ENCODE measurements around the gene CASS4.

DNA sequence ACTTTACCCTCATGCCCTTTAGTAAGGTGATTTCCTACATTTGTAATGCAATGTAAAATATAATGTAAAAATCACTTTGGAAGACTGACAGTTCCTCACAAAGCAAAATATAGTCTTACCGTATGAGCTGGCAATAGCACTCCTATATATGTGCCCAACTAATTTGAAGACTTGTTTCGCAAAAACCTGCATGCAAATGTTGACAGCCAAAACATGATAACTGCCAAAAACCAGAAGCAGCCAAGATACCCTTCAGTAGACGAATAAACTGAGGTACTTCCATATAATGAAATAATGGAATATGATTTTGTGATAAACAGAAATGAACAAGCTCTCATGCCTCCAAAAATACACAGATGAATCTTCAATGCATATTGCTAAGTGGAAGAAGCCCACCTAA, 33.7 kb upstream of the CASS4 start:
- TF ChIP-seq POLR2AphosphoS5 (IDR thresholded peaks at IDR 0.05; ENCODE audit: low read depth, low read length) = no peak
- TF ChIP-seq, protein P1, sequence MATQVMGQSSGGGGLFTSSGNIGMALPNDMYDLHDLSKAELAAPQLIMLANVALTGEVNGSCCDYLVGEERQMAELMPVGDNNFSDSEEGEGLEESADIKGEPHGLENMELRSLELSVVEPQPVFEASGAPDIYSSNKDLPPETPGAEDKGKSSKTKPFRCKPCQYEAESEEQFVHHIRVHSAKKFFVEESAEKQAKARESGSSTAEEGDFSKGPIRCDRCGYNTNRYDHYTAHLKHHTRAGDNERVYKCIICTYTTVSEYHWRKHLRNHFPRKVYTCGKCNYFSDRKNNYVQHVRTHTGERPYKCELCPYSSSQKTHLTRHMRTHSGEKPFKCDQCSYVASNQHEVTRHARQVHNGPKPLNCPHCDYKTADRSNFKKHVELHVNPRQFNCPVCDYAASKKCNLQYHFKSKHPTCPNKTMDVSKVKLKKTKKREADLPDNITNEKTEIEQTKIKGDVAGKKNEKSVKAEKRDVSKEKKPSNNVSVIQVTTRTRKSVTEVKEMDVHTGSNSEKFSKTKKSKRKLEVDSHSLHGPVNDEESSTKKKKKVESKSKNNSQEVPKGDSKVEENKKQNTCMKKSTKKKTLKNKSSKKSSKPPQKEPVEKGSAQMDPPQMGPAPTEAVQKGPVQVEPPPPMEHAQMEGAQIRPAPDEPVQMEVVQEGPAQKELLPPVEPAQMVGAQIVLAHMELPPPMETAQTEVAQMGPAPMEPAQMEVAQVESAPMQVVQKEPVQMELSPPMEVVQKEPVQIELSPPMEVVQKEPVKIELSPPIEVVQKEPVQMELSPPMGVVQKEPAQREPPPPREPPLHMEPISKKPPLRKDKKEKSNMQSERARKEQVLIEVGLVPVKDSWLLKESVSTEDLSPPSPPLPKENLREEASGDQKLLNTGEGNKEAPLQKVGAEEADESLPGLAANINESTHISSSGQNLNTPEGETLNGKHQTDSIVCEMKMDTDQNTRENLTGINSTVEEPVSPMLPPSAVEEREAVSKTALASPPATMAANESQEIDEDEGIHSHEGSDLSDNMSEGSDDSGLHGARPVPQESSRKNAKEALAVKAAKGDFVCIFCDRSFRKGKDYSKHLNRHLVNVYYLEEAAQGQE (IDR thresholded peaks at IDR 0.05; ENCODE audit: insufficient read depth in 1 of 2, low read depth in 2 of 2, low read length in 1 of 2) = no peak
- TF ChIP-seq, protein P2, sequence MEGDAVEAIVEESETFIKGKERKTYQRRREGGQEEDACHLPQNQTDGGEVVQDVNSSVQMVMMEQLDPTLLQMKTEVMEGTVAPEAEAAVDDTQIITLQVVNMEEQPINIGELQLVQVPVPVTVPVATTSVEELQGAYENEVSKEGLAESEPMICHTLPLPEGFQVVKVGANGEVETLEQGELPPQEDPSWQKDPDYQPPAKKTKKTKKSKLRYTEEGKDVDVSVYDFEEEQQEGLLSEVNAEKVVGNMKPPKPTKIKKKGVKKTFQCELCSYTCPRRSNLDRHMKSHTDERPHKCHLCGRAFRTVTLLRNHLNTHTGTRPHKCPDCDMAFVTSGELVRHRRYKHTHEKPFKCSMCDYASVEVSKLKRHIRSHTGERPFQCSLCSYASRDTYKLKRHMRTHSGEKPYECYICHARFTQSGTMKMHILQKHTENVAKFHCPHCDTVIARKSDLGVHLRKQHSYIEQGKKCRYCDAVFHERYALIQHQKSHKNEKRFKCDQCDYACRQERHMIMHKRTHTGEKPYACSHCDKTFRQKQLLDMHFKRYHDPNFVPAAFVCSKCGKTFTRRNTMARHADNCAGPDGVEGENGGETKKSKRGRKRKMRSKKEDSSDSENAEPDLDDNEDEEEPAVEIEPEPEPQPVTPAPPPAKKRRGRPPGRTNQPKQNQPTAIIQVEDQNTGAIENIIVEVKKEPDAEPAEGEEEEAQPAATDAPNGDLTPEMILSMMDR (IDR thresholded peaks at IDR 0.05) = no peak
- no peak for TF ChIP-seq SIN3A (IDR thresholded peaks at IDR 0.05; ENCODE audit: borderline replicate concordance, insufficient read depth, low read depth, low read length)
- no peak for TF ChIP-seq TCF7L2 (IDR thresholded peaks at IDR 0.05; ENCODE audit: low read depth, low read length)

Data from Panc1 (cell line).